ENCODE measurements around the gene NIT1.

Gene NIT1

GRCh38 chr1:161127649-161128048, 9.7 kb downstream of the NIT1 start:
- H3K36me3 ChIP-seq (ENCODE audit: control insufficient read depth, insufficient read depth, low read length): peaks cover 24% of the 10 kb centered on the region

GRCh38 chr1:161128591-161129420, 10.9 kb downstream of the NIT1 start:
- H3K4me3 ChIP-seq (ENCODE audit: low read length): no peak overlapping the region
- no peak overlapping the region for H3K27ac ChIP-seq (ENCODE audit: low read depth, low read length)
- H3K36me3 ChIP-seq (ENCODE audit: control insufficient read depth, insufficient read depth, low read length): peaks cover 21% of the 10 kb centered on the region
- no peak overlapping the region for H3K9ac ChIP-seq (ENCODE audit: low read length)
- H3K4me1 ChIP-seq (ENCODE audit: control insufficient read depth, insufficient read depth, low read length): peaks cover 4% of the 10 kb centered on the region
- no peaks in the 10 kb centered on the region for H3K27me3 ChIP-seq (ENCODE audit: control insufficient read depth, insufficient read depth, low read length)

More at GRCh38 chr1:161127649-161128048, 9.7 kb downstream of the NIT1 start:
- H3K27me3 ChIP-seq (ENCODE audit: control insufficient read depth, insufficient read depth, low read length): no peaks in the 10 kb centered on the region
- no peak overlapping the region for H3K9ac ChIP-seq (ENCODE audit: low read length)
- no peaks in the 10 kb centered on the region for H3K4me1 ChIP-seq (ENCODE audit: control insufficient read depth, insufficient read depth, low read length)
- no peak overlapping the region for H3K4me3 ChIP-seq (ENCODE audit: low read length)
- H3K27ac ChIP-seq (ENCODE audit: low read depth, low read length): no peak overlapping the region

GRCh38 chr1:161130266-161130665, 12.4 kb downstream of the NIT1 start:
- H3K36me3 ChIP-seq (ENCODE audit: control insufficient read depth, insufficient read depth, low read length): peaks cover 15% of the 10 kb centered on the region
- H3K27ac ChIP-seq (ENCODE audit: low read depth, low read length): no peak overlapping the region
- H3K4me3 ChIP-seq (ENCODE audit: low read length): no peak overlapping the region
- H3K27me3 ChIP-seq (ENCODE audit: control insufficient read depth, insufficient read depth, low read length): no peaks in the 10 kb centered on the region
- H3K9ac ChIP-seq (ENCODE audit: low read length): no peak overlapping the region
- peaks cover 4% of the 10 kb centered on the region for H3K4me1 ChIP-seq (ENCODE audit: control insufficient read depth, insufficient read depth, low read length)

GRCh38 chr1:161131523-161132409, 13.9 kb downstream of the NIT1 start:
- H3K9ac ChIP-seq (ENCODE audit: low read length): peak overlapping the region; percentile 82
- peak overlapping the region; percentile 93 for H3K27ac ChIP-seq (ENCODE audit: low read depth, low read length)
- H3K4me3 ChIP-seq (ENCODE audit: low read length): peak overlapping the region; percentile 98
- peaks cover 13% of the 10 kb centered on the region for H3K36me3 ChIP-seq (ENCODE audit: control insufficient read depth, insufficient read depth, low read length)
- H3K4me1 ChIP-seq (ENCODE audit: control insufficient read depth, insufficient read depth, low read length): peaks cover 4% of the 10 kb centered on the region
- no peaks in the 10 kb centered on the region for H3K27me3 ChIP-seq (ENCODE audit: control insufficient read depth, insufficient read depth, low read length)

- Histone ChIP-seq H3K27me3 (ENCODE audit: control insufficient read depth, insufficient read depth, low read length) (no peaks in the 10 kb centered on the region), H3K4me1 (ENCODE audit: control insufficient read depth, insufficient read depth, low read length) (peaks cover 4% of the 10 kb centered on the region), H3K36me3 (ENCODE audit: control insufficient read depth, insufficient read depth, low read length) (peaks cover 8% of the 10 kb centered on the region), H3K27ac (ENCODE audit: low read depth, low read length) (peak within 1 kb of the TSS; percentile 93), H3K9ac (ENCODE audit: low read length) (peak within 1 kb of the TSS; percentile 82), H3K4me3 (ENCODE audit: low read length) (peak within 1 kb of the TSS; percentile 98)
Measured at GRCh38 chr1:161132410-161133219, 14.7 kb downstream of the NIT1 start, which contains the start of gene DEDD. Gene DEDD, minus strand, starts transcription at chr1:161132667. Its CDS starts 8,205 bp downstream, at chr1:161124462.

GRCh38 chr1:161133220-161133740, 15.4 kb downstream of the NIT1 start:
- peaks cover 4% of the 10 kb centered on the region for H3K4me1 ChIP-seq (ENCODE audit: control insufficient read depth, insufficient read depth, low read length)
- H3K9ac ChIP-seq (ENCODE audit: low read length): peak overlapping the region; percentile 67
- no peaks in the 10 kb centered on the region for H3K27me3 ChIP-seq (ENCODE audit: control insufficient read depth, insufficient read depth, low read length)
- peak overlapping the region; percentile 93 for H3K27ac ChIP-seq (ENCODE audit: low read depth, low read length)
- peak overlapping the region; percentile 98 for H3K4me3 ChIP-seq (ENCODE audit: low read length)
- peaks cover 3% of the 10 kb centered on the region for H3K36me3 ChIP-seq (ENCODE audit: control insufficient read depth, insufficient read depth, low read length)

GRCh38 chr1:161137881-161138280, 20.0 kb downstream of the NIT1 start:
- no peaks in the 10 kb centered on the region for H3K27me3 ChIP-seq (ENCODE audit: control insufficient read depth, insufficient read depth, low read length)
- H3K27ac ChIP-seq (ENCODE audit: low read depth, low read length): no peak overlapping the region
- H3K4me1 ChIP-seq (ENCODE audit: control insufficient read depth, insufficient read depth, low read length): peaks cover 4% of the 10 kb centered on the region
- no peaks in the 10 kb centered on the region for H3K36me3 ChIP-seq (ENCODE audit: control insufficient read depth, insufficient read depth, low read length)
- H3K9ac ChIP-seq (ENCODE audit: low read length): no peak overlapping the region
- H3K4me3 ChIP-seq (ENCODE audit: low read length): no peak overlapping the region

- peaks cover 3% of the 10 kb centered on the region for H3K4me1 ChIP-seq (ENCODE audit: control insufficient read depth, insufficient read depth, low read length)
- H3K9ac ChIP-seq (ENCODE audit: low read length): no peak overlapping the region
- H3K27me3 ChIP-seq (ENCODE audit: control insufficient read depth, insufficient read depth, low read length): no peaks in the 10 kb centered on the region
- H3K27ac ChIP-seq (ENCODE audit: low read depth, low read length): no peak overlapping the region
- no peak overlapping the region for H3K4me3 ChIP-seq (ENCODE audit: low read length)
- H3K36me3 ChIP-seq (ENCODE audit: control insufficient read depth, insufficient read depth, low read length): no peaks in the 10 kb centered on the region
Measured at GRCh38 chr1:161138431-161138830, 20.5 kb downstream of the NIT1 start.

GRCh38 chr1:161139766-161140165, 21.9 kb downstream of the NIT1 start:
- H3K27me3 ChIP-seq (ENCODE audit: control insufficient read depth, insufficient read depth, low read length): no peaks in the 10 kb centered on the region
- H3K36me3 ChIP-seq (ENCODE audit: control insufficient read depth, insufficient read depth, low read length): no peaks in the 10 kb centered on the region
- H3K9ac ChIP-seq (ENCODE audit: low read length): no peak overlapping the region
- no peak overlapping the region for H3K4me3 ChIP-seq (ENCODE audit: low read length)
- H3K27ac ChIP-seq (ENCODE audit: low read depth, low read length): no peak overlapping the region
- H3K4me1 ChIP-seq (ENCODE audit: control insufficient read depth, insufficient read depth, low read length): no peaks in the 10 kb centered on the region

GRCh38 chr1:161140755-161141400, 23.0 kb downstream of the NIT1 start:
- Histone ChIP-seq H3K4me3 (ENCODE audit: low read length) (no peak overlapping the region), H3K4me1 (ENCODE audit: control insufficient read depth, insufficient read depth, low read length) (no peaks in the 10 kb centered on the region), H3K9ac (ENCODE audit: low read length) (no peak overlapping the region), H3K27me3 (ENCODE audit: control insufficient read depth, insufficient read depth, low read length) (no peaks in the 10 kb centered on the region), H3K27ac (ENCODE audit: low read depth, low read length) (no peak overlapping the region), H3K36me3 (ENCODE audit: control insufficient read depth, insufficient read depth, low read length) (no peaks in the 10 kb centered on the region)

GRCh38 chr1:161145832-161146231, 27.9 kb downstream of the NIT1 start:
- Histone ChIP-seq H3K36me3 (ENCODE audit: control insufficient read depth, insufficient read depth, low read length) (no peaks in the 10 kb centered on the region), H3K4me1 (ENCODE audit: control insufficient read depth, insufficient read depth, low read length) (no peaks in the 10 kb centered on the region), H3K4me3 (ENCODE audit: low read length) (no peak overlapping the region), H3K27ac (ENCODE audit: low read depth, low read length) (no peak overlapping the region), H3K27me3 (ENCODE audit: control insufficient read depth, insufficient read depth, low read length) (no peaks in the 10 kb centered on the region), H3K9ac (ENCODE audit: low read length) (no peak overlapping the region)
